Right lobe of liver (tissue), 4 donors: ENCODE measurements around the gene GOLGA6C.
"Not testable (repeated sequence)": the region's sequence is repeated elsewhere in the genome, so short reads cannot be mapped to it uniquely, and the experiment has no call there.

ENCODE experiments used
- CTCF ChIP-seq, 4 donors: fragments of 200-600 bp in 3 of 4; fragments of 450-650 bp in 1 of 4; IDR thresholded peaks; one replicate each; pipeline versions ENCODE4 v1.5.1 to v1.8.0; 2016 to 2022; ENCODE audit warnings: antibody characterized with exemption in 4 of 4, mild to moderate bottlenecking in 2 of 4
- POLR2A ChIP-seq: fragments of 450-650 bp; IDR thresholded peaks from one replicate; pipeline ENCODE4 v1.6.1; 2017; ENCODE audit warnings: antibody characterized with exemption, mild to moderate bottlenecking
- donor health status: DM: no; HTN: no; CAD: no.
- donor health status: DM: no; HTN: no; CAD: no.
- donor health status: DM: no; HTN: yes; CAD: no.

GRCh38 chr15:75258620-75259343 is 648 bp downstream of the GOLGA6C start:
- TF ChIP-seq CTCF (IDR thresholded peaks at IDR 0.05); POLR2A: not testable (repeated sequence)
